Activated CD4-positive, alpha-beta memory T cell treated with anti-CD3 and anti-CD28 coated beads for 36 hours (primary cell): ENCODE measurements around the gene AK9. TPM values are rescaled to one million over a fixed set of nuclear protein-coding genes. Genes with fewer than 3 reads are reported as not detected.
"Not testable (repeated sequence)": the region's sequence is repeated elsewhere in the genome, so short reads cannot be mapped to it uniquely, and the experiment has no call there.

Experiments used
- CTCF ChIA-PET: fragments of 350-600 bp; sonication (Branson Sonifier 250); formaldehyde crosslinking; loops from one replicate; lab custom pipeline; 2021; ENCODE audit warnings: antibody characterized with exemption, inconsistent platforms; lab: Charles Lee
- POLR2A ChIA-PET: fragments of 350-600 bp; sonication (Branson Sonifier 250); formaldehyde crosslinking; loops from one replicate; lab custom pipeline; 2021; ENCODE audit warnings: antibody characterized with exemption; lab: Charles Lee
- DNase-seq: peaks from one replicate; pipeline ENCODE4 v3.0.0-alpha.2; 2020
- H3K27ac Mint-ChIP-seq: one replicate; pipeline ENCODE4 v1.8.0; 2021; ENCODE audit warnings: mixed read lengths
- H3K27me3 Mint-ChIP-seq: one replicate; pipeline ENCODE4 v1.8.0; 2021; ENCODE audit warnings: mixed read lengths
- H3K36me3 Mint-ChIP-seq: one replicate; pipeline ENCODE4 v1.8.0; 2021; ENCODE audit warnings: mixed read lengths
- H3K4me1 Mint-ChIP-seq: one replicate; pipeline ENCODE4 v1.8.0; 2021; ENCODE audit warnings: low read depth, mixed read lengths
- H3K4me3 Mint-ChIP-seq: one replicate; pipeline ENCODE4 v1.8.0; 2021; ENCODE audit warnings: mild to moderate bottlenecking, mixed read lengths
- H3K9me3 Mint-ChIP-seq: one replicate; pipeline ENCODE4 v1.8.0; 2021; ENCODE audit warnings: mixed read lengths
- intact Hi-C: fragments of 100-400 bp; cut with micrococcal nuclease; formaldehyde crosslinking; loops from one replicate; pipeline ENCODE4 v1.15.1; 2023
- total RNA-seq, 2 experiments: library from RNA; stranded (reverse); gene quantifications; one replicate each; pipeline ENCODE4 v1.2.3, GENCODE V29; 2021

Gene AK9
- total RNA-seq, 2 experiments from 2014 or later = 2.2 to 2.8 TPM

DNA sequence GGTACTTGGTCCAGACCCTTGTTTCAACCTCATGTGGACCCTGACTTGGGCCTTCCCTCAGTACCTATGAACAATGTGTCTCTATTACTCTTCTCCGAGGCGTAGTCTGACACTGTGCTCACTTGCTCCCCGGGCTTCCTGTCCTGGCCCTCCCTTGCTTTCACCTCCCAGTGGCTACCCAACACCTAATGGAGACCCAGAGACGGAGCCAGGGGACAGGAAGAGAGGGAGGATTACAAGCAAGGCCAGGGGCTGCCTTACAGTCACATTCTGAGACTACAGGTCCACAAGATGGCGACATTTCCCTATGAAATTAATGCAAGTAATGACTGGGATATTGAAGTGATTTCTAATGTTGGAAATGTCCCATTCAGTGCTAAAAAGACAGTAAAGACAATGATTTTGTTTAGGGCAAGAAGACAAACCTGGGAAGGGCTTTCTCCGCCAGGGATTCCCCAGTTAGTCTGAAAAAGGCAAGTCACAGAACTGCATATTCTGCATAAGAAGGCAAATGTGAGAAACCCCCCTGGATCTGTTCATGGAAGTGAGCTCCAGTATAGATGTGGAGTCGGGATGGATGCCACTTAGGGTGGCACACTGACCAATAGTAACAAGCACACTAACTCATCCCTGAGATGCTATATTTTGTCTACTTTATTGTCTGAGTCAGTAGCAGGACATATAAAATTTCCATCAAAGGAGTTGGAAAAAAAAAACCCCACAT lies 163.9 kb downstream of the AK9 start:
- CTCF ChIA-PET = interaction anchor here (0.6 to 3.1 kb wide), 7 partner anchors 165 to 863 kb away, joined by 3 to 23 read pairs (median 3); no protein-coding TSS in a partner anchor
- POLR2A ChIA-PET = no interaction called here
- no peaks in the 10 kb centered on the region for H3K27me3 Mint-ChIP-seq
- no peak overlapping the region for H3K27ac Mint-ChIP-seq
- H3K4me3 Mint-ChIP-seq = no peak overlapping the region
- H3K9me3 Mint-ChIP-seq = peaks cover 7% of the 10 kb centered on the region
- peaks cover 5% of the 10 kb centered on the region for H3K36me3 Mint-ChIP-seq
- DNase-seq = peak; percentile 45
- H3K4me1 Mint-ChIP-seq = no peaks in the 10 kb centered on the region
- intact Hi-C loops = loop anchor here (1.0 to 2.0 kb wide), 4 partner anchors 164 to 864 kb away; partner anchors contain the start of genes AK9 and FIG4

DNA sequence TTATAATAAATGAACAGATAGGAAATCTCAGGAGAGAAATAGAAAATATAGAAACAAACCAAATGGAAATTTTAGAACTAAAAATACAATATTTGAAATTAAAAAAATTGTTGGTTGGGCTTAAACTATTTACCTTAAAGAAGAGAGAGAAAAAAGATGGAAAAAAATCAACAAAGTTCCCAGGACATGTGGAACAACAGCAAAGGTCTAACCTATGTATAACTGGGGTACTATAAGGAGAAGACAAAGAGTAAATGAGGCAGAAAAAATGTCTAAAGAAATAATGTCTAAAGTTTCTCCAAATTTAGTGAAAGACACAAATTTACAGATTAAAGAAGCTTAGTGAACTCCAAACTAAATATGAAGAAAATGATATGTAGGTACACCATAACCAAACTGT lies 166.9 kb downstream of the AK9 start:
- intact Hi-C loops = no loop called here
- ChIA-PET POLR2A (no interaction called here), CTCF (interaction anchor here (1.9 kb wide), 1 partner anchor 516 kb away, joined by 14 read pairs; no protein-coding TSS in a partner anchor)
- H3K9me3 Mint-ChIP-seq = peaks cover 7% of the 10 kb centered on the region
- no peak overlapping the region for H3K4me3 Mint-ChIP-seq
- no peak for DNase-seq
- H3K36me3 Mint-ChIP-seq = peaks cover 5% of the 10 kb centered on the region
- H3K4me1 Mint-ChIP-seq = no peaks in the 10 kb centered on the region
- H3K27me3 Mint-ChIP-seq = no peaks in the 10 kb centered on the region
- H3K27ac Mint-ChIP-seq = no peak overlapping the region

DNA sequence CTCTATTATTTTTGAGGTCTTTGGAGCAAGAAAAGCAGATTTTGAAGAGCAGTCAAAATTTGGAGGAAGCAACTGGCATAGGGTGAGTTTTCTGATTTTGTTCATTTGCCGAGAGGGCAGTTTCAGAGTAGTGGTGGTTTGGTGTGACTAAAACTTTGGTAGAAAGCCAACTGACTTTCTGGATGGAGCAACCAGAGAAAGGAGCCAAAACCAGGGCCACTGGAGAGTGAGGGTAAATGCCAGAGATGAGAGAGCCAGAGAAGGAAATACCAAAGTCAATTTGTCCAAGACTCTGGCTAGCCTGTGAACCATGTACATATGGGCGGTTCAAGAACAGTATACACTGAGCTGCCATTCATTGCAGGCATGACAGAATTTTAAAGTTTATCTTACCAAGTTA lies 167.5 kb downstream of the AK9 start:
- ChIA-PET POLR2A (no interaction called here), CTCF (no interaction called here)
- no peak overlapping the region for H3K4me3 Mint-ChIP-seq
- H3K27ac Mint-ChIP-seq = no peak overlapping the region
- peaks cover 5% of the 10 kb centered on the region for H3K36me3 Mint-ChIP-seq
- no peaks in the 10 kb centered on the region for H3K4me1 Mint-ChIP-seq
- intact Hi-C loops = no loop called here
- H3K9me3 Mint-ChIP-seq = peaks cover 7% of the 10 kb centered on the region
- DNase-seq = no peak
- no peaks in the 10 kb centered on the region for H3K27me3 Mint-ChIP-seq

DNA sequence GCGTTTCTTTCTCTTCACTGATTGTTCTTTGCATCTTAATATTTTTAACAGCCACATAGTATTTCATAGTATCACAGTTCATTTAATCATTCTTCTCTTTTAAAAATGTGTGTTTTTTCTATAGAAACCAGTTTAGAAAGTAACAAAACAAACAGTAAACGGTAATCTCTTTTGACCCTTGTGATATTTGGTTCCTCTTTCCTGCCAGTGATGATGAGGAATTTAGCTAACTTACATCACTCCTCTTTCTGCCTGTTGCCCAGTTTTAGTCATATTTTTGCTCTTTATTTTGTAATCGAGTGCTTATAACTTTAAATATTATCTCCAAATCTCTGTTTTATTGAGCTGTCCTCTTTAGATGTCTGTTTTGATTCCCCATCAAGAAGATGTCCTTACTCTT lies 169.9 kb downstream of the AK9 start:
- intact Hi-C loops = no loop called here
- POLR2A ChIA-PET = no interaction called here
- H3K4me3 Mint-ChIP-seq = no peak overlapping the region

DNA sequence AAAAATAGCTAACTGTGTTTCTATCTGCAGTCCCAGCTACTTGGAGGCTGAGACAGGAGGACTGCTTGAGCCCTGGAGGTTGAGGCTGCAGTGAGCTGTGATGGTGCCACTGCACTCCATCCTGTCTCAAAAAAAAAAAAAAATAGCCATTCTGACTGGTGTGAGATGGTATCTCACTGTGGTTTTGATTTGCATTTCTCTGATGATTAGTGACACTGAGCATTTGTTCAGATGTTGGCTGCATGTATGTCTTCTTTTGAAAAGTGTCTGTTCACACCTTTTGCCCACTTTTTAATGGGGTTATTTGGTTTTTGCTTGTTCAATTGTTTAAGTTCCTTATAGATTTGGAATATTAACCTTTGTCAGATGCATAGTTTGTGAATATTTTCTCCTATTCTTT lies 171.4 kb downstream of the AK9 start:
- POLR2A ChIA-PET, H3K4me3 Mint-ChIP-seq, DNase-seq, H3K36me3 Mint-ChIP-seq, H3K9me3 Mint-ChIP-seq, H3K27me3 Mint-ChIP-seq, H3K27ac Mint-ChIP-seq: not testable (repeated sequence)
- intact Hi-C loops = loop anchor here (5.0 kb wide), 1 partner anchor 37 kb away; the partner anchor contains the start of gene ZBTB24
- H3K4me1 Mint-ChIP-seq = peaks cover 25% of the 10 kb centered on the region
- CTCF ChIA-PET = interaction anchor here (0.6 kb wide), 1 partner anchor 201 kb away, joined by 3 read pairs; no protein-coding TSS in a partner anchor

More for the DNA sequence above, 169.9 kb downstream of the AK9 start:
- CTCF ChIA-PET = no interaction called here
- Mint-ChIP-seq H3K27ac (no peak overlapping the region), H3K9me3 (peaks cover 7% of the 10 kb centered on the region), H3K36me3 (peaks cover 5% of the 10 kb centered on the region), H3K4me1 (peaks cover 11% of the 10 kb centered on the region), H3K27me3 (no peaks in the 10 kb centered on the region)
- no peak for DNase-seq

DNA sequence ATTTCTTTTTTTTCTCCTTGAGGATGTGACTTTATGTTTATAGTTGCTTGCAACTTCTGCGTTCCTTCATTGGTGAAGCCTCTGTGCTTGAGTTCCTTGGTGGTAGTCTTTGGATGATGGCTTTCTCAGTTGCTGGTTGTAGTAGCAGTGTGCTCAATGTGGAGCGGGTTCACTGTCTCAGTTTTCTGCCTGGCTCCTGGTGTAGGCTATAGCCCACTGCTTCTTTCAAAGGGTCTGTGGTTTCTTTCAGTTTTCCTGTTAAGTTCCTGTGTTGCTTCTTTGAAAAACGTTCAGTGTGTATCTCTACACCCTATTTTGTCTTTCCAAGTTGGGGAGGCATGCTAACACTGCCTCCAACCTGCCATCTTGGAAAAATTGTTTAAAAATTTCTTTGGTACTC lies 174.1 kb downstream of the AK9 start:
- H3K4me3 Mint-ChIP-seq = no peak overlapping the region
- POLR2A ChIA-PET = no interaction called here
- CTCF ChIA-PET = no interaction called here

DNA sequence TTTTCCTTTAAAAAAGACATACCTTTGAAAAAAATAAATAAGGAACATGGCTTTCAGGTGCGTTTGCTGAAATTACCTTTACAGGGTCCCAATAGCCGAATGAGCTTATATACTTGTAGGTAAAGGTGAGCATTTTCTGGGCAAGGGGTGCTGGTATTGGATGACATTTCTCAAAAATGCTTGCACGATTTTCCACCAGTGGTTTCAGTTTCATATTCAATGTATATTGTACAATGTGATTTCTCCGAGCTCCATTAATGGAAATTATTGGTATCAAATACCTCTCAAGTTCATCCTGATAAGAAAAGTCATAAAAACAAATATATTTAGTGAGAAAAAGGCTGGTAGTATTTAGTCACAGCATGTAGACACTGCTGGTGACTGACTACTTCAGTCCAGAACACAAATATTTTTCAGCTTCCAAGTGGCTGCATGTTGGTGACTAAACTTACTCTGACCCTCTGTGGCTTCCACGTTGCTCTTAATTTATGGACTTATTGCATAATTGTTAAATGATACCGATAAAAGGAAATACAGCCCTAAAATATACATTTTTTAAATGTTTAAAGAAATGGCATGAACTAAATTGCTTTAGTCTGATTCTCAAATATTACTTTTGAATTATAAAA lies 175.1 kb downstream of the AK9 start:
- Mint-ChIP-seq H3K36me3 (no peaks in the 10 kb centered on the region), H3K27ac (no peak overlapping the region), H3K4me1 (peaks cover 33% of the 10 kb centered on the region), H3K4me3 (peak overlapping the region; percentile 16), H3K27me3 (no peaks in the 10 kb centered on the region), H3K9me3 (no peaks in the 10 kb centered on the region)
- ChIA-PET POLR2A (no interaction called here), CTCF (interaction anchor here (0.6 to 1.4 kb wide), 3 partner anchors 10 to 524 kb away, joined by 3 to 4 read pairs (median 4); no protein-coding TSS in a partner anchor)
- no peak for DNase-seq
- intact Hi-C loops = loop anchor here (5.0 kb wide), 1 partner anchor 34 kb away; the partner anchor contains the start of gene ZBTB24

More for the DNA sequence above, 174.1 kb downstream of the AK9 start:
- no peak for DNase-seq
- Mint-ChIP-seq H3K36me3 (no peaks in the 10 kb centered on the region), H3K27ac (no peak overlapping the region), H3K9me3 (no peaks in the 10 kb centered on the region), H3K27me3 (no peaks in the 10 kb centered on the region), H3K4me1 (peaks cover 33% of the 10 kb centered on the region)
- intact Hi-C loops = loop anchor here (5.0 kb wide), 1 partner anchor 35 kb away; the partner anchor contains the start of gene ZBTB24

DNA sequence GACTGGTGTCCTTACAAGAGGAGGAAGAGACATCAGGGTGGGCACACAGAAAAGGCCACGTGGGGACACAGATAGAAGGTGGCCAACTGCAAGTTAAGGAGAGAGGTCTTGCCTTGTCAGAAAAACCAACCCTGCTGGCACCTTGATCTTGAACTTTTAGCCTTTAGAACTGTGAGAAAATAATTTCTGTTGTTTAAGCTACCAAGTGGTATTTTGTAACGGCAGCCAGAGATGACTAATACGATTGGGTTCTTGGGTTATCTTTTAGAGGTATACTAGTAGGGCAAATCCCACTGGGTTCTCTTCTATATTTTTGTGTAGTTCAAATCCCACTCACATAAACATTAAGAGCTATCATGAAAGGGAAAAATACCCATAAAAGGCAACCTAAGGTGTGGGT lies 176.1 kb downstream of the AK9 start:
- H3K36me3 Mint-ChIP-seq = no peaks in the 10 kb centered on the region
- H3K9me3 Mint-ChIP-seq = peaks cover 2% of the 10 kb centered on the region
- no peak overlapping the region for H3K4me3 Mint-ChIP-seq
- POLR2A ChIA-PET = no interaction called here
- H3K27me3 Mint-ChIP-seq = no peaks in the 10 kb centered on the region
- H3K27ac Mint-ChIP-seq = peak overlapping the region; percentile 33
- DNase-seq = no peak
- intact Hi-C loops = loop anchor here (5.0 kb wide), 1 partner anchor 33 kb away; the partner anchor contains the start of gene ZBTB24
- peaks cover 33% of the 10 kb centered on the region for H3K4me1 Mint-ChIP-seq
- CTCF ChIA-PET = interaction anchor here (1.4 kb wide), 1 partner anchor 525 kb away, joined by 4 read pairs; no protein-coding TSS in a partner anchor

DNA sequence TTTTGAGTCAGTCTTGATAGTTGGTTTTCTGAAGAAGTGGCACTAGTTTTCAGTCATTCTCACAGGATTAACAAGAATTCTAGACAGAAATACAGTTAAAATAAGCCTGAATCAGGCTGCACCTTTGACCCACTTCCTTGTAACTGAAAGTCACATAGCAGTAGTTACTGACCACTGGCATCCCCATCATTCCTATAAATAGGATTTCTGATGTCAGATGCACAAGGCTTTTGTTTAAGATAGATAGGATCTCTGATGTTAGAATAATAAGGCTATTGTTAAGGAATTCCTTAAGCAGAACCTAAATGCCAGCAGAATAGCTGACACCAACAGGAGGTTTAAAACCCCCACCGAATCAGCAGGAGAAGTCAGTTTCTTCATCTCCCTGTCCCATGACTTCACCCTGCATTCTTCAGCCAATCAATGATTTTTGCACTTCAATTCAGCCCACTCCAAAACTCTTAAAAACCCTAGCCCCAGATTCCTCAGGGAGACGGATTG lies 177.4 kb downstream of the AK9 start:
- H3K27me3 Mint-ChIP-seq = no peaks in the 10 kb centered on the region
- ChIA-PET CTCF (no interaction called here), POLR2A (interaction anchor here (0.6 kb wide), 1 partner anchor 311 kb away, joined by 3 read pairs; no protein-coding TSS in a partner anchor)
- H3K4me1 Mint-ChIP-seq = peaks cover 33% of the 10 kb centered on the region
- H3K27ac Mint-ChIP-seq = no peak overlapping the region
- no peak overlapping the region for H3K4me3 Mint-ChIP-seq
- peaks cover 2% of the 10 kb centered on the region for H3K9me3 Mint-ChIP-seq
- intact Hi-C loops = no loop called here
- DNase-seq = no peak
- no peaks in the 10 kb centered on the region for H3K36me3 Mint-ChIP-seq

DNA sequence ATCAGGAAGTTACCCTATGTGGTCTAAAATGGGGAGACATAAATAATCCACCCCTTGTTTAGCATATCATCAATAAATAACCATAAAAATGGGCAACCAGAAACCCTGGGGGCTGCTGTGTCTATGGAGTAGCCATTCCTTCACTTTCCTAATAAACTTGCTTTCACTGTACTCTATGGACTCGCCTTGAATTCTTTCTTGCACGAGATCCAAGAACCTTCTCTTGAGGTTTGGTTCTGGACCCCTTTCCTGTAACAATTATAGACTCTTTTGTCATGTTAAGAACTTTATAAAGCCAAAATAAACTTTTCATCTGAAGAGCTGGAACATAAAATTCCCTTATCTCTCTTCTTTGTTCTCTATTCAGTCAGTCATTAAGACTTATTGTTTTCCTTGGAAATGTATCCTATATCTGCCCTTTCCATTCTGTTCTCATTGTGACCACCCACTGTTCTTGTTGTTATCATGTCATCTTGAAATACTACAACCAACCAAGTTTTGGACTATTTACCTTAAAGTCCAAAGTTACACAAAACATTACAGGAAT lies 178.7 kb downstream of the AK9 start:
- no peaks in the 10 kb centered on the region for H3K27me3 Mint-ChIP-seq
- no peak overlapping the region for H3K27ac Mint-ChIP-seq
- no peaks in the 10 kb centered on the region for H3K36me3 Mint-ChIP-seq
- no peak for DNase-seq
- H3K9me3 Mint-ChIP-seq = peaks cover 2% of the 10 kb centered on the region
- POLR2A ChIA-PET = no interaction called here
- CTCF ChIA-PET = no interaction called here
- H3K4me3 Mint-ChIP-seq = no peak overlapping the region
- intact Hi-C loops = no loop called here
- peaks cover 33% of the 10 kb centered on the region for H3K4me1 Mint-ChIP-seq

DNA sequence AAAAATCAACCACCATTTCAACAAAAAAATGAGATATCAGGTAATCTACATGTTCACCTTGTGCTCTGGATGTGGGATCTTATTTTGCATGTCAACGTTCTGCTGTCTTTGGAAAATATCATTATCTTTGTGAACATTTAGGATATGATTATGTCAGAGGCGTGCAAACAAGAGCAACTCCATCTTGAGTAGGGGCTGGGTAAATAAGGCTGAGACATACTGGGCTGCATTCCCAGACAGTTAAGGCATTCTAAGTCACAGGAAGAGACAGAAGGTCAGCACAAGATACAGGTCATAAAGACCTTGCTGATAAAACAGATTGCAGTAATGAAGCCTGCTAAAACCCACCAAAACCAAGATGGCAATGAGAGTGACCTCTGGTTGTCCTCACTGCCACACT lies 179.2 kb downstream of the AK9 start:
- no peak overlapping the region for H3K4me3 Mint-ChIP-seq
- ChIA-PET POLR2A (no interaction called here), CTCF (no interaction called here)
- no peaks in the 10 kb centered on the region for H3K36me3 Mint-ChIP-seq
- DNase-seq = no peak
- no peaks in the 10 kb centered on the region for H3K27me3 Mint-ChIP-seq
- H3K27ac Mint-ChIP-seq = no peak overlapping the region
- intact Hi-C loops = no loop called here
- peaks cover 2% of the 10 kb centered on the region for H3K9me3 Mint-ChIP-seq
- H3K4me1 Mint-ChIP-seq = peaks cover 28% of the 10 kb centered on the region

DNA sequence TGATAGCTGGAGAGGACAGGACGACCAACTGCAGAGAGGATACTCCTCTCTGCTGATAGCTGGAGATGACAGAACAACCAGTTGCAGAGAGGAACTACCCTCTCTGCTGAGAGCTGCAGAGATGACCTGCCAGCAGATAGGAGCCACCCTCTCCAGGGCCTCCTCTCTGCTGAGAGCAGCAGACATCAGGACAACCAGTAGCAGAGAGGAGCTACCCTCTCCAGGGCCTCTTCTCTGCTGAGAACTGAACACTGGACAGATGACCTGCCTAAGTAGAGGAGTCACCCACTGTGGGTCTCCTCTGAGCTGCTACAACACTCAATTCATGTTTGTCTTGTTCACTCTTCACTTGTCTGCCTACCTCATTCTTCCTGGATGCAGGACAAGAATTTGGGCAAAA lies 180.6 kb downstream of the AK9 start:
- H3K9me3 Mint-ChIP-seq = peaks cover 2% of the 10 kb centered on the region
- H3K27me3 Mint-ChIP-seq = no peaks in the 10 kb centered on the region
- peaks cover 14% of the 10 kb centered on the region for H3K4me1 Mint-ChIP-seq
- intact Hi-C loops = no loop called here
- H3K4me3 Mint-ChIP-seq = no peak overlapping the region
- POLR2A ChIA-PET = no interaction called here
- CTCF ChIA-PET = no interaction called here
- H3K36me3 Mint-ChIP-seq = no peaks in the 10 kb centered on the region
- no peak for DNase-seq
- no peak overlapping the region for H3K27ac Mint-ChIP-seq
